ENCODE data around the gene PM20D2. TPM values are rescaled to one million over a fixed set of nuclear protein-coding genes. Genes with fewer than 3 reads are reported as not detected.

Gene PM20D2
- total RNA-seq, 2 experiments from 2014 or later: 11.6 to 12.7 TPM

GRCh38 chr6:89212472-89212871 lies 66.6 kb downstream of the PM20D2 start:
- Mint-ChIP-seq H3K27me3 (ENCODE audit: low read depth) (no peaks in the 10 kb centered on the region), H3K9me3 (no peaks in the 10 kb centered on the region), H3K4me3 (no peak overlapping the region), H3K27ac (no peak overlapping the region), H3K36me3 (ENCODE audit: low read depth) (no peaks in the 10 kb centered on the region), H3K4me1 (ENCODE audit: low read depth) (no peaks in the 10 kb centered on the region)
- CTCF ChIA-PET: no interaction called here
- intact Hi-C loops (cut with micrococcal nuclease): no loop called here
- no peak for DNase-seq

GRCh38 chr6:89214197-89214596 lies 68.3 kb downstream of the PM20D2 start:
- H3K9me3 Mint-ChIP-seq: no peaks in the 10 kb centered on the region
- no peaks in the 10 kb centered on the region for H3K36me3 Mint-ChIP-seq (ENCODE audit: low read depth)
- no peak overlapping the region for H3K4me3 Mint-ChIP-seq
- no peaks in the 10 kb centered on the region for H3K27me3 Mint-ChIP-seq (ENCODE audit: low read depth)
- intact Hi-C loops (cut with micrococcal nuclease): no loop called here
- CTCF ChIA-PET: no interaction called here
- DNase-seq: no peak
- no peaks in the 10 kb centered on the region for H3K4me1 Mint-ChIP-seq (ENCODE audit: low read depth)
- H3K27ac Mint-ChIP-seq: no peak overlapping the region

Other genes with a start within 250 kb of the PM20D2 start
- 10 to 100 TPM; 21.7 to 23.5 TPM for gene RNGTT, start 182.4 kb upstream of the PM20D2 start, total RNA-seq
- gene PNRC1, start 65.3 kb upstream of the PM20D2 start, total RNA-seq: 100 to 1,000 TPM; 110 to 111 TPM
- gene SRSF12, start 28.0 kb upstream of the PM20D2 start, total RNA-seq: under 1 TPM in 1 of 2 experiments, not detected in 1; 0.15 TPM
- not detected for gene GABRR1, start 71.3 kb downstream of the PM20D2 start, total RNA-seq
- not detected for gene GABRR2, start 169.2 kb downstream of the PM20D2 start, total RNA-seq
- gene UBE2J1, start 206.7 kb downstream of the PM20D2 start, total RNA-seq: 10 to 100 TPM; 10.8 to 10.9 TPM

Measured in activated naive CD4-positive, alpha-beta T cell treated with anti-CD3 and anti-CD28 coated beads for 36 hours (primary cell).